IPS-15b (cell line): ENCODE results near the gene SPG7.

Experiments used
- H3K27me3 ChIP-seq: one replicate; pipeline ENCODE4 v1.6.1; 2013; ENCODE audit warnings: low read length; ENCODE audit not compliant: control insufficient read depth, insufficient read depth
- H3K36me3 ChIP-seq: one replicate; pipeline ENCODE4 v1.6.1; 2013; ENCODE audit warnings: low read length; ENCODE audit not compliant: control insufficient read depth, insufficient read depth
- H3K4me1 ChIP-seq: one replicate; pipeline ENCODE4 v1.6.1; 2013; ENCODE audit warnings: mild to moderate bottlenecking, low read length; ENCODE audit not compliant: control insufficient read depth, insufficient read depth
- H3K4me3 ChIP-seq: one replicate; pipeline ENCODE4 v1.5.1; 2013; ENCODE audit warnings: low read depth, low read length
- H3K9ac ChIP-seq: one replicate; pipeline ENCODE4 v1.6.1; 2013; ENCODE audit warnings: low read depth, mild to moderate bottlenecking, low read length
- H3K9me3 ChIP-seq: one replicate; pipeline ENCODE4 v1.6.1; 2013; ENCODE audit warnings: mild to moderate bottlenecking, low read length; ENCODE audit not compliant: control insufficient read depth, insufficient read depth

Gene SPG7

DNA sequence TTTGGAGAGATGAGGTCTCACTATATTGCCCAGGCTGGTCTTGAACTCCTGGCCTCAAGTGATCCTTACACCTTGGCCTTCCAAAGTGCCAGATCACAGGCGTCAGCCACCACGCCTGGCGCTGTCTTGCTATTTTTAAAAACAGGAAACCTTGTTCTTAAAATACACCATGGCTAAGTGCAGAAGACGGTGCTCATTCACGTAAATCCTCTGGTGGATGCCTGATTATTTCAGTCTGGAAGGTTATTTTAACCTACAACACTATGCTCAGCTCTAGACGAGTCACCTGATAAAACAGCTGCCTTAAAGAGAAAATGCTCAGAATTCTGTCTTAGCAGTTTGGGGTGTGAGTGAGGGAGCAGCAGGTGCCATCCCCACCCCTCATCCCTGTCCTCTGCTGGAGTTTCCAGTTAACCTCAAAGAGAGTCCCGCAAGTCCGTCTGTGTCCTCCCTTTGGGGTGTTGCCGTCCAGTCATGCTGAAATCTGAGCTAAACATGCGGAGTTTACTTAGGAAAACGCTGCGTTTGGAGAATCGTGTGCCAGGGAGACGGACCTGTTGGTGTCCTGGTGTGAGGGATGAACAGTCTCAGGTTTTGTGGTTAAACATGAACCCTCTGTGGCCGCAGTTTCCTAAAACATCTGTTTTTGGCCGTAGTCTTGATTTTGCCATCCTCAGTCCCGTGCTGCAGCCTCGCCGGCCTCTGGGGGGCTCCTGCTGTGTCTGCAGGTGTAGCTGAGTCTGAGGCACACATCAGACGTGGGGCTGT, 17.1 kb downstream of the SPG7 start:
- H3K4me3 ChIP-seq = no peak overlapping the region
- no peaks in the 10 kb centered on the region for H3K4me1 ChIP-seq
- peaks cover 60% of the 10 kb centered on the region for H3K36me3 ChIP-seq
- H3K27me3 ChIP-seq = no peaks in the 10 kb centered on the region
- no peak overlapping the region for H3K9ac ChIP-seq
- no peaks in the 10 kb centered on the region for H3K9me3 ChIP-seq

DNA sequence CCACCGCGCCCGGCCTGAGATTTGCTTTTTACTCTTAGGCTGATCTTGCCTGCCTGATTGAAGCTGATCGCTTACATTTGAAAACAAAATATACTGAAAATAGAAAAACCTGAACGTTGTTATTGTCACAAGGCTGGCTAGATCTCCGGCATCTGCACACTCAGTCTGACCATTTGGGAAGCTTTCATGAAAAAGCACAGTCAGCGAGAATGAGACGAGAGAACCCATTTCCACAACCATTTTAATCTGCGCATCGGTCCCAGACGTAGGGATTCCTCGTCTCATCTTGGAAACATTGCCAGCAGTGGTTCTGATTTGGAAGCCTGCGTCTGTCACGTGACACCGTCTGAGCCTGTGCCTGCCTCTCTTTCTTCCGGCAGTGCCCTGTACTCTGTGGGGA, 20.9 kb downstream of the SPG7 start:
- Histone ChIP-seq H3K9ac (no peak overlapping the region), H3K36me3 (peaks cover 63% of the 10 kb centered on the region), H3K9me3 (no peaks in the 10 kb centered on the region), H3K4me3 (no peak overlapping the region), H3K27me3 (no peaks in the 10 kb centered on the region), H3K4me1 (no peaks in the 10 kb centered on the region)

DNA sequence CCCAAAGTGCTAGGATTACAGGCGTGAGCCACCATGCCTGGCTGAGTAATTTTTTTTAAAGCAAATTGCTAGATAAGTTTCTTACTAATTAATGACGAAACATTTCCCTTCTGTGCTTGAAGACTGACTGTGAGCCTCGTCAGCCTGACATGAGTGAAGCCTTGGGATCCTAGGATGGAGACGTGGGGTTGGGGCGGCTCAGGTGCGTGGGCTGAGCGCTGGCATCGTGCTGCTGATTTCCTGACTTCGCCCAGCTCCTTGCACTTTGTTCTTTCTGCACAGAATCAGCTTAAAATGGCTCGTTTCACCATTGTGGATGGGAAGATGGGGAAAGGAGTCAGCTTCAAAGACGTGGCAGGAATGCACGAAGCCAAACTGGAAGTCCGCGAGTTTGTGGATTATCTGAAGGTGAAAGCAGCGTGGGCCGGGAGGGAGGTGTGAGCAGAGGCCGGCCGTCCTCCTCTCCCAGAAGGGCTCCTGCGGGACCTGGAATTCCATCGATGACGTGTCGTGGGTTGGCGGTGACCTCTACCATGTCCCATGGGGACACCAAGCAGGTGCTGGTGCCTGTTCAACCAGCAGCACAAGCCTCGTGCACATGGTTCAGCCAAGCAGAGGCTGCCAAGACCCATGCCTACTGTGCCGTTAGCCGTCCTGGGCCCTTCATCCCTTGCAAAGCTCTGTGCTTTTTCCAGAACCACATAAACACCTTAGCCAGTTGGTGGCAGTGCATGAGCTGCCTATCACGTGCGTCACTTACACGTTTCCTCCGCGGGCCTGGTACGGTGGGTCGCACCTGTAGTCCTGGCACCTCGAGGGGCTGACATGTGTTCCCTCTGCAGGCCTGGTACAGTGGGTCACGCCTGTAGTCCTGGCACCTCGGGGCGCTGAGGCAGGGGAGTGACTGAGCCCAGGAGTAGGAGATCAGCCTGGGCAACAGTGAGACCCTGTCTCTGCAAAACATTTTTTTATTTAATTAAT, 22.5 kb downstream of the SPG7 start:
- Histone ChIP-seq H3K9ac (no peak overlapping the region), H3K4me3 (no peak overlapping the region), H3K36me3 (peaks cover 67% of the 10 kb centered on the region), H3K4me1 (no peaks in the 10 kb centered on the region), H3K27me3 (no peaks in the 10 kb centered on the region), H3K9me3 (no peaks in the 10 kb centered on the region)

DNA sequence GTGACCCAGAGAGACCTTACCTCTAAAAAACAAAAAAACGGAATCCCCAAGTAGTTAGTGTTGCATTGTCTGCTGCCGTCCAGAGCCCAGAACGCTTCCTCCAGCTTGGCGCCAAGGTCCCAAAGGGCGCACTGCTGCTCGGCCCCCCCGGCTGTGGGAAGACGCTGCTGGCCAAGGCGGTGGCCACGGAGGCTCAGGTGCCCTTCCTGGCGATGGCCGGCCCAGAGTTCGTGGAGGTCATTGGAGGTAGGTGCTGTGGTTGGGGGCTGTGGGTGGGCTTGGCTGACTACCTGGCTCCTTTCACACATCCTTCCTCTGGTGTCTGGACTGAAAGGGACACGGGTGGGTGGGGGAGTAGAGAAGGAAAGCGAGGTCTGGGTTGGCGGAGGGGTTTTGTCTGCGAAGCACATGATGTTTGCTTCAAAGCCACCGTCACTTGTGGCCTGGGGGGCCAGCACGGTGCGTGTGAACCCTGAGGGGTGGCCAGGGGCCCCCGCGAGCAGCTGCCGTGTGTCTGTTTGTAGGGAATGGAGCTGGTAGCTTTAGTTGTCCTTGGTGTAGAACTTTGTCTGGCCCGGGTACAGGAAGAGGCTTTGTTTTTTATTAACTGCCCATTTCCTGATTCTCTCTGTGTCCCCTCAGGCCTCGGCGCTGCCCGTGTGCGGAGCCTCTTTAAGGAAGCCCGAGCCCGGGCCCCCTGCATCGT, 23.8 kb downstream of the SPG7 start:
- H3K36me3 ChIP-seq = peaks cover 61% of the 10 kb centered on the region
- no peaks in the 10 kb centered on the region for H3K4me1 ChIP-seq
- H3K9ac ChIP-seq = no peak overlapping the region
- no peaks in the 10 kb centered on the region for H3K27me3 ChIP-seq
- no peaks in the 10 kb centered on the region for H3K9me3 ChIP-seq
- H3K4me3 ChIP-seq = no peak overlapping the region

DNA sequence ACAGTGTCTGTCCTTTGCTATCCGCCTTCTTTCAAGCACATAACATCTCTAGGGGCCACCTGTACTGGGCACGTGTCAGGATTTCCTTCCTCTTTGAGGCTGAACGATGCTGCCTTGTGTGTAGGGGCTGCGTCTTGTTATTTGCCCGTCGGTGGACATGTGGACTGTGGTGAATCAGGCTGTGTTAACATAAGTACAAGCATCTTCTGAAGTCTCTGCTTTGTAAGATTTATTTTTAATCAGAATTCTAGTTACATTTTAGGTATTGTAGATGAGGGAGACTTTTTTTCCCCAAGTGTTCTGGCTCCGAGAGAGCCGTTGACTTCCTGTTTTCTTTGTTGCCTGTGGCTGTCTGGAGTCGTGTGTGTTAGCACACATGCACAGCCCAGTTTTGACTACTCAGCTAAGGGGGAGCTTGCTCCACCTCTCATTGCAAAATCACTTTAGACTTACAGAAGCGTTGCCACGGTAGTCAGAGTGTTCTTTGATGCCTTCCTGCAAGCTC, 26.1 kb downstream of the SPG7 start:
- Histone ChIP-seq H3K4me1 (no peaks in the 10 kb centered on the region), H3K36me3 (peaks cover 69% of the 10 kb centered on the region), H3K9ac (no peak overlapping the region), H3K9me3 (no peaks in the 10 kb centered on the region), H3K4me3 (no peak overlapping the region), H3K27me3 (no peaks in the 10 kb centered on the region)

DNA sequence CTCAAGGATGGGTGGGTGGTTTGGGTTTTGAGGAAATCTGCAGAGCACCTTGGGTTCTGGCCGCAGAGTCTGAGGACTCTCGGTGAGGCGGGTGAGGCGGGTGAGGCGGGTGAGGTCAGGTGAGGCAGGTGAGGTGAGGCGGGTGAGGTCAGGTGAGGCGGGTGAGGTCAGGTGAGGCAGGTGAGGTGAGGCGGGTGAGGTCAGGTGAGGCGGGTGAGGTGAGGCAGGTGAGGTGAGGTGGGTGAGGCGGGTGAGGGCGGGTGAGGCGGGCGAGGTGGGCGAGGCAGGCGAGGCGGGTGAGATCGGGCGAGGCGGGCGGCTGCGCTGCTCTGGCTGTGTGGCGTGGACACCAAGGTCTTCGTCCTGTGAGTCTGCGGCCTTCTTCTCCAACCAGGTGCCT, 28.2 kb downstream of the SPG7 start:
- H3K36me3 ChIP-seq = peaks cover 65% of the 10 kb centered on the region
- no peaks in the 10 kb centered on the region for H3K4me1 ChIP-seq
- H3K9me3 ChIP-seq = no peaks in the 10 kb centered on the region
- no peak overlapping the region for H3K9ac ChIP-seq
- H3K27me3 ChIP-seq = no peaks in the 10 kb centered on the region
- H3K4me3 ChIP-seq = no peak overlapping the region

DNA sequence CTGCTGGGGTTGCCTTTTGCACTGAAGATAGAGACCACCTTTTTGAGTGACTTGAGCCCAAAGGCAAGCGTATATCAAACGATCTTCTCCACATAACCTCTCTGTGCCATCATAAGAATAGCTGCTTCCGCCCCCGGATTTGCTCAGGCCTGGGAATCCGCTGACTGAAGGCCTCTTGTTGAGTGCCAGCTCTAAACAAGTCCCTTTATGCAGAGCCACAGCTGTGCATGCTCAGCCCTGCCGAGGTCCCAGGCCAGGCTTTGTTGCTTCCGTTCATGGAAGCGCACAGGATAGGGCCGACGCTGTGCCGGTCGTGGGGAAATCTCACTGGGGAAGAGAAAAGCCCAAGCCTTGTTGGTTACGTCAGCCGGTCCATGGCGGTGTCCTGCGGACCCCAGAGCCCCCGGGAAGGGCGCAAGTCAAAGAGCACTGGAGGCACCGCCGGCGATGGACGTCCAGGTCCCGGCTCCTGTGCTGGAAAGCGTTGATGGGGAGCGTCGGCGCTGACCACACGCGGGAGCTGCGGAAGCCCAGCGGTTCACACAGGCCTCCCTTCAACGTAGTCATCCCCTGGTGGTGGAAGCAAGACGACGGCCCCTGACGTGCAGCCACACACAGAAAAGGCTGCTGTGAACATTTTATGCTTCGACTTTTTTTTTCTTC, 28.8 kb downstream of the SPG7 start:
- H3K9ac ChIP-seq = no peak overlapping the region
- no peaks in the 10 kb centered on the region for H3K4me1 ChIP-seq
- H3K36me3 ChIP-seq = peaks cover 63% of the 10 kb centered on the region
- no peaks in the 10 kb centered on the region for H3K27me3 ChIP-seq
- H3K4me3 ChIP-seq = no peak overlapping the region
- no peaks in the 10 kb centered on the region for H3K9me3 ChIP-seq

DNA sequence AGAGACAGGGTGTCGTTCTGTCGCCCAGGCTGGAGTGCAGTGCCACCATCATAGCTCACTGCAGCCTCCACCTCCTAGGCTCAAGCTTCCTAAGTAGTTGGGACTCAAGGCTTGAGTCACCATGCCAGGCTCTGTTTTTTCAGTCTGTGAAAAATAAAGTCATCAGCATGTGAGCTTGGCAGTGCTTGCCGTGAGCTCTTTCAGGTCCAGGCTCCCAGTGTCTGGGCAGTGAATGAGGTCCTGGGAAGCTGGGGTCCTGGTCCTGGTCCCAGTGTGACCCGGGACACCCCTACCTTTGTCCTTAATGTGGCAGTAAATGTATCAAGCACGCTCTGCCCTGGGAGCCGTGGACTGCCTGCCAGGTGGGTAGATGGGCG, 29.3 kb downstream of the SPG7 start:
- Histone ChIP-seq H3K4me3 (no peak overlapping the region), H3K4me1 (no peaks in the 10 kb centered on the region), H3K9ac (no peak overlapping the region), H3K9me3 (no peaks in the 10 kb centered on the region), H3K27me3 (no peaks in the 10 kb centered on the region), H3K36me3 (peaks cover 60% of the 10 kb centered on the region)

DNA sequence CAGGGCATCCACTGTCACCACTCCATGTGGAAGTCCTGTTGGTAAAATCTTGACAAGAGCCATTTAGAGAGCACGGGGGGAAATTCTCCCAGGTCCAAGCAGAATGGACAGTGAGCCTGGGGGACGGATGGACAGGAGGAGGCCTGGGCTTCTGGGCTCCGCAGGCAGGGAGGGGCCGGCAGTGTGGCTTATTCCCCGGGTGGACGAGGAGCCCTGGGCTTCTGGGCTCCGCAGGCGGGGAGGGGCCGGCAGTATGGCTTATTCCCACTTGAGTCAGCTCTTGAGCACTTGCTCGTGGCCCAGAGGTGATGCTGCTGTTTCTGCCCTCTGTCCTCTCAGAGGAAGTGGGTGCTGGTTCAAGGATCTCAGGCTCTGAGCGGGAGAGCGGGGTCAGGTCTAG, 30.1 kb downstream of the SPG7 start:
- Histone ChIP-seq H3K27me3 (no peaks in the 10 kb centered on the region), H3K9ac (no peak overlapping the region), H3K4me3 (no peak overlapping the region), H3K9me3 (no peaks in the 10 kb centered on the region), H3K4me1 (no peaks in the 10 kb centered on the region), H3K36me3 (peaks cover 60% of the 10 kb centered on the region)

DNA sequence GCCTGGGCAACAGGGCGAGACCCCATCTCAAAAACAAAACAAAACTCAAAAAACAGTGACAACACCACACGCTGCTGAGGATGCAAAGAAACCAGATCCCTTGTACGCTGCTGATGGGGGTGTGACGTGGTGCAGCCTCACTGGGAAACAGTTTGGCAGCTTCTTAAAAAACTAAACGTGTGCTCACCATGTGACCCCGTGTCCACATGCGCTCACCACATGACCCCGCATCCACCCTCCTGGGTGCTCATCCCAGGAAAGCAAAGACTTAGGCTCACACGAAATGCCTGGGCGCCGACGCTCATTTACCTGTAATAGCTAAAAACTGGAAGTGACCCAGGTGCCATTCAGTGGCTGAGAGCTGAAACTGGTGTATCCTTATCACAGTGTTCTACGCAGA, 32.4 kb downstream of the SPG7 start:
- Histone ChIP-seq H3K27me3 (no peaks in the 10 kb centered on the region), H3K4me3 (no peak overlapping the region), H3K36me3 (peaks cover 56% of the 10 kb centered on the region), H3K4me1 (no peaks in the 10 kb centered on the region), H3K9me3 (no peaks in the 10 kb centered on the region), H3K9ac (no peak overlapping the region)

DNA sequence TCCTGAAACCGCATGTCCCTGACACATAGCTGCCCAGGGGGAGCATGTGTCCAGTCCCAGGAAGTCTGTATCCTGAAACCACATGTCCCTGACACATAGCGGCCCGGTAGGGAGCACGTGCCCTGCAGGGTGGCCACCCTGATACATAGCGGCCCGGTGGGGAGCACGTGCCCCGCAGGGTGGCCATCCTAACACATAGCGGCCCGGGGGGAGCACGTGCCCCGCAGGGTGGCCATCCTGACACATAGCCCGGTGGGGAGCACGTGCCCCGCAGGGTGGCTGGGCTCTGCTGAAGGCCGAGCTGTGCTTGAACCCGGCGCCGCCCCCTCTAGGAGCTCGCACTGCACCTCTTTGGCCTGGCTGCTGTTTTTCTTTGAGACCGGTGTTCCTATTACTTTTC, 33.6 kb downstream of the SPG7 start:
- Histone ChIP-seq H3K9me3 (no peaks in the 10 kb centered on the region), H3K4me1 (no peaks in the 10 kb centered on the region), H3K36me3 (peaks cover 57% of the 10 kb centered on the region), H3K4me3 (no peak overlapping the region), H3K9ac (no peak overlapping the region), H3K27me3 (no peaks in the 10 kb centered on the region)
